Measurements from ENCODE around the gene PPIH. TPM values are rescaled to one million over a fixed set of nuclear protein-coding genes. Genes with fewer than 3 reads are reported as not detected.
"Not testable (repeated sequence)": the region's sequence is repeated elsewhere in the genome, so short reads cannot be mapped to it uniquely, and the experiment has no call there.

PPIH gene
- total RNA-seq, 1 experiment from 2014 or later: 104 TPM

- peaks cover 84% of the 10 kb centered on the region for H3K36me3 ChIP-seq
- no peak for DNase-seq
Observed at GRCh38 chr1:42692911-42693310, 34.7 kb downstream of the PPIH start.

DNA sequence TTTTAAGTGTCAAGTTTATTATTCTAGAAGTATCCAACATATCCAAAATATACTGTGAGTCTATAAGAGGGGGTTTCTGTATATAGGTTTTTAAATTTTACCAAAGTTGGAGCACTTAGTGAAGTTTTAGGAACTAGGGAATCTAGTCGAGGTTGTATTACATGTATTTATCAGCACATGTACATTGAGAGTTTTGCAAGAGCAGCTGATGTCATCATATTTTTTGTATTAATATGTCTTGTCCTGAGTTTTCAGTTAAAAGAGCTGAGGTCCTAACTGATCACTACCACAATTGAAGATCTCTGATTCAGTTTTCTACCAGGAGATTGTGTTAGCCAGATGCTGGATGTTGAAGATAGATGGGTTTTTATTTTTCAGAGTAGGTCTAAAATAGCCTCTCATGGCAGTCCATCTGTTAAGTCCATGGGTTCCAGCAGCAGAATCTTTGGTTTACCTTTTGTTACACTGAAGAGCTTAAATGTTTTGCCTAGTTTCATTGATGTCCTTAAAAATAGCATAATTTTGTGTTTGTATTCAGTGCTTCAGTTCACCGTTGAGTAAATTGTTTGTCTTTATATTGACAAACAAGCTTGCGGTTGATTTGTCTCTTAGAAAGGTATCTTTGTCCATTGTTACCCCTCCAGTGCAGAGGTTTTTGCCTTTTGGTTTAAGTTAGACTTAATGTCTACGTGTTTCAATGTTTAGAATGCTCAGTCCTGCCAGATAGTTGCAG lies 40.0 kb downstream of the PPIH start:
- Histone ChIP-seq H3K4me3 (no peak overlapping the region), H3K27me3 (no peaks in the 10 kb centered on the region), H3K9me3 (replicated peaks) (no peaks in the 10 kb centered on the region), H3K27ac (no peak overlapping the region), H3K36me3 (peaks cover 96% of the 10 kb centered on the region), H3K4me1 (no peaks in the 10 kb centered on the region)
- DNase-seq: no peak

More at GRCh38 chr1:42692911-42693310, 34.7 kb downstream of the PPIH start:
- no peak overlapping the region for H3K27ac ChIP-seq
- H3K9me3 ChIP-seq (replicated peaks): no peaks in the 10 kb centered on the region
- H3K4me3 ChIP-seq: no peak overlapping the region
- H3K4me1 ChIP-seq: no peaks in the 10 kb centered on the region
- no peaks in the 10 kb centered on the region for H3K27me3 ChIP-seq

GRCh38 chr1:42700006-42700405 lies 41.8 kb downstream of the PPIH start:
- Histone ChIP-seq H3K9me3 (replicated peaks) (no peaks in the 10 kb centered on the region), H3K4me1 (no peaks in the 10 kb centered on the region), H3K4me3 (no peak overlapping the region), H3K36me3 (peaks cover 96% of the 10 kb centered on the region), H3K27ac (no peak overlapping the region), H3K27me3 (no peaks in the 10 kb centered on the region)
- no peak for DNase-seq

- no peak for DNase-seq
- Histone ChIP-seq H3K4me1 (no peaks in the 10 kb centered on the region), H3K36me3 (peaks cover 88% of the 10 kb centered on the region)
Observed at GRCh38 chr1:42703888-42704464, 45.8 kb downstream of the PPIH start.

GRCh38 chr1:42712808-42713207 lies 54.6 kb downstream of the PPIH start:
- H3K9me3 ChIP-seq (replicated peaks); H3K4me1 ChIP-seq; H3K27ac ChIP-seq; H3K4me3 ChIP-seq; DNase-seq; H3K27me3 ChIP-seq: not testable (repeated sequence)
- H3K36me3 ChIP-seq: peaks cover 62% of the 10 kb centered on the region

More at GRCh38 chr1:42703888-42704464, 45.8 kb downstream of the PPIH start:
- Histone ChIP-seq H3K4me3 (no peak overlapping the region), H3K27me3 (no peaks in the 10 kb centered on the region), H3K27ac (no peak overlapping the region), H3K9me3 (replicated peaks) (no peaks in the 10 kb centered on the region)

DNA sequence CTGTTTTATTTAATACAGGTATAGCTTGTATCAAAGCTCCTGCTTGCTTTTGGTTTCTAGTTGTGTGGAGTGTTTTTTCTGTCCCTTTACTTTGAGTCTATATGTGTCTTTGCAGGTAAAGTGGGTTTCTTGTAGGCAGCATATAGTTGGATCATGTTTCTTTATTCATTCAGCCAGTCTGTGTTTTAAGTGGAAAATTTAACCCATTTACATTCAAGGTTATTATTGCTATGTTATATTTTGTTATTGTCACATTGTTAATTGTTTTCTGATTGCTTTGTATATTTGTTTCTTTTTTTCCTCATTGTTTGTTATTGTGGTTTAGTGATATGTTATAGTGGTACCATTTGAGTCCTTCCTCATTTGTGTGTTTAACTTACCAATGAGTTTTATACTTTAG lies 55.1 kb downstream of the PPIH start:
- no peaks in the 10 kb centered on the region for H3K27me3 ChIP-seq
- no peak overlapping the region for H3K4me3 ChIP-seq
- peaks cover 8% of the 10 kb centered on the region for H3K9me3 ChIP-seq (replicated peaks)
- no peaks in the 10 kb centered on the region for H3K4me1 ChIP-seq
- DNase-seq: no peak
- peaks cover 60% of the 10 kb centered on the region for H3K36me3 ChIP-seq
- H3K27ac ChIP-seq: no peak overlapping the region

DNA sequence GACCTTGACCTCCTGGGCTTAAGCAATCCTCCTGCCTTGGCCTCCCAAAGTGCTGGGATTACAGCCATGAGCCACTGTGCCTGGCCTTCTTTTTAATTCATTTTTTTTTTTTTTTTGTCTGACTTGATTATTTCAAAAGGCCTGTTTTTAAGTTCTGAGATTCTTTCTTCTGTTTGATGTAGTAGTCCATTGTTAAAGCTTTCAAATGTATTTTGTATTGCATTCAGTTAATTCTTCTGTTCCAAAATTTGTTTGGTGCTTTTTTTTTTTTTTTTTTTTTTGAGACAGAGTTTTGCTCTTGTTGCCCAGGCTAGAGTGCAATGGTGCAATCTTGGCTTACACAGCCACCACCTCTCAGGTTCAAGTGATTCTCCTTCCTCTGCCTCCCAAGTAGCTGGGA lies 56.2 kb downstream of the PPIH start:
- H3K27ac ChIP-seq; H3K9me3 ChIP-seq (replicated peaks); H3K27me3 ChIP-seq; H3K4me1 ChIP-seq; H3K4me3 ChIP-seq; DNase-seq: not testable (repeated sequence)
- peaks cover 59% of the 10 kb centered on the region for H3K36me3 ChIP-seq

- H3K27ac ChIP-seq: no peak overlapping the region
- no peaks in the 10 kb centered on the region for H3K9me3 ChIP-seq (replicated peaks)
- DNase-seq: no peak
- no peak overlapping the region for H3K4me3 ChIP-seq
- no peaks in the 10 kb centered on the region for H3K27me3 ChIP-seq
- peaks cover 9% of the 10 kb centered on the region; the same call in 1 of the 2 replicates for H3K36me3 ChIP-seq
- no peaks in the 10 kb centered on the region for H3K4me1 ChIP-seq
Observed at GRCh38 chr1:42720868-42721267, 62.6 kb downstream of the PPIH start.

DNA sequence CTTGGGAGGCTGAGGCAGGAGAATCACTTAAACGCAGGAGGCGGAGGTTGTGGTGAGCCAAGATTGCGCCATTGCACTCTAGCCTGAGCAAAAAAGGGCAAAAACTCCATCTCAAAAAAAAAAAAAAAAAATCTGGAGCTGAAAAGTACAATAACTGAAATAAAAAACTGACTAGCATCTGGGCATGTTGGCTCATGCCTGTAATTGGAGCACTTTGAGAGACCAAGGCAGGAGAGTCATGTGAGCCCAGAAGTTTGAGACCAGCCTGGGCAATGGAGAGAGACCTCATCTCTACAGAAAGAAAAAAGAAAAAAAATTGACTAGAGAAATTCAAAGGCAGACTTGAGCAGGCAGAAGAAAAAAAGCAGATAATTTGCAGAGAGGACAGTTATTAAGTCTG lies 63.7 kb downstream of the PPIH start:
- H3K27ac ChIP-seq: no peak overlapping the region
- no peaks in the 10 kb centered on the region for H3K9me3 ChIP-seq (replicated peaks)
- H3K27me3 ChIP-seq: no peaks in the 10 kb centered on the region
- H3K36me3 ChIP-seq: peaks cover 4% of the 10 kb centered on the region; the same call in 1 of the 2 replicates
- H3K4me3 ChIP-seq: no peak overlapping the region
- no peak for DNase-seq
- no peaks in the 10 kb centered on the region for H3K4me1 ChIP-seq

DNA sequence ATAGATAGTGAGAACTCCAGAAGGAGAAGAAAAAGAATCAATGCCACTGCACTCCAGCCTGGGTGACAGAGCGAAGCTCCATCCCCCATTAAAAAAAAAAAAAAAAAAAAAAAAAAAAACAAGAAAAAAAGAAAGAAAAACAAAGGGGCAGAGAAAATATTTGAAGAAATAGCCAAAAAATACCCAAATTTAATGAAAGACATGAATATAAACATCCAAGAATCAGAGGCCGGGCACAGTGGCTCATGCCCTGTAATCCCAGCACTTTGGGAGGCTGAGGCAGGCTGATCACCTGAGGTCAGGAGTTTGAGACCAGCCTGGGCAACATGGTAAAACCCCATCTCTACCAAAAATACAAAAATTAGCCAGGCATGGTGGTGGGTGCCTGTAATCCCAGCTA lies 64.2 kb downstream of the PPIH start:
- H3K27me3 ChIP-seq; H3K9me3 ChIP-seq (replicated peaks); H3K27ac ChIP-seq; H3K36me3 ChIP-seq; H3K4me1 ChIP-seq; DNase-seq; H3K4me3 ChIP-seq: not testable (repeated sequence)

DNA sequence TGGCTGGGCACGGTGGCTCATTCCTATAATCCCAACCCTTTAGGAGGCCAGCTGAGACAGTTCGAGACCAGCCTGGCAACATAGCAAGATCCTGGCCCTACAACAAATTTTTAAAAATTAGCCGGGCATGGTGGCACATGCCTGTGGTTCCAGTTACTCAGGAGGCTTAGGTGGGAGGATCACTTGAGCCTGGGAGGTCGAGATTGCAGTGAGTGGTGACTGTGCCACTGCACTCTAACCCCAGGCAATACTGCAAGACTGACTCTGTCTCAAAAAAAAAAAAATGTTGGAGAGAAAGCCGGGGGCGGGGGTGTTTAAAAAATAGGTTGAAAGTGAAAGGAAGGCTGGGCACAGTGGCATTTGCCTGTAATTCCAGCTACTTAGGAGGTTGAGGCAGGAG lies 65.3 kb downstream of the PPIH start:
- Histone ChIP-seq H3K27ac (no peak overlapping the region), H3K27me3 (no peaks in the 10 kb centered on the region), H3K4me3 (no peak overlapping the region), H3K36me3 (no peaks in the 10 kb centered on the region; the same call in 1 of the 2 replicates), H3K9me3 (replicated peaks) (no peaks in the 10 kb centered on the region), H3K4me1 (no peaks in the 10 kb centered on the region)
- no peak for DNase-seq

GRCh38 chr1:42725820-42726219 lies 67.6 kb downstream of the PPIH start:
- H3K27me3 ChIP-seq; H3K9me3 ChIP-seq (replicated peaks); H3K27ac ChIP-seq; H3K36me3 ChIP-seq; H3K4me3 ChIP-seq; H3K4me1 ChIP-seq; DNase-seq: not testable (repeated sequence)

Other genes with a start within 250 kb of the PPIH start
- 0.32 TPM in 1 of 2 replicates, not detected in the other for gene ZMYND12, start 202.4 kb upstream of the PPIH start, total RNA-seq (2014; rRNA removed; shearing (Covaris generic))
- 27.9 and 29.2 TPM in 2 replicates for gene PPCS, start 201.9 kb upstream of the PPIH start, total RNA-seq (2014; rRNA removed; shearing (Covaris generic))
- gene CCDC30, start 195.1 kb upstream of the PPIH start, total RNA-seq (2014; rRNA removed; shearing (Covaris generic)): 0.40 and 0.51 TPM in 2 replicates
- 2,043 and 2,077 TPM in 2 replicates for gene YBX1, start 24.0 kb downstream of the PPIH start, total RNA-seq (2014; rRNA removed; shearing (Covaris generic))
- gene CLDN19, start 81.8 kb downstream of the PPIH start, total RNA-seq (2014; rRNA removed; shearing (Covaris generic)): 0.12 and 0.23 TPM in 2 replicates
- gene P3H1, start 108.6 kb downstream of the PPIH start, total RNA-seq (2014; rRNA removed; shearing (Covaris generic)): 47.2 and 47.8 TPM in 2 replicates
- 3.5 and 3.8 TPM in 2 replicates for gene C1orf50, start 108.8 kb downstream of the PPIH start, total RNA-seq (2014; rRNA removed; shearing (Covaris generic))
- gene TMEM269, start 126.6 kb downstream of the PPIH start, total RNA-seq (2014; rRNA removed; shearing (Covaris generic)): 0.05 and 0.06 TPM in 2 replicates
- 1.8 and 2.9 TPM in 2 replicates for gene ERMAP, start 158.7 kb downstream of the PPIH start, total RNA-seq (2014; rRNA removed; shearing (Covaris generic))
- gene SVBP, start 159.0 kb downstream of the PPIH start, total RNA-seq (2014; rRNA removed; shearing (Covaris generic)): 40.4 and 45.3 TPM in 2 replicates
- gene ZNF691, start 188.2 kb downstream of the PPIH start, total RNA-seq (2014; rRNA removed; shearing (Covaris generic)): 13.5 and 13.6 TPM in 2 replicates